ENCODE measurements around the gene CAMK2B. TPM values are rescaled to one million over a fixed set of nuclear protein-coding genes. Genes with fewer than 3 reads are reported as not detected.

The CAMK2B gene
- total RNA-seq, 1 experiment from 2014 or later: 0.34 TPM

DNA sequence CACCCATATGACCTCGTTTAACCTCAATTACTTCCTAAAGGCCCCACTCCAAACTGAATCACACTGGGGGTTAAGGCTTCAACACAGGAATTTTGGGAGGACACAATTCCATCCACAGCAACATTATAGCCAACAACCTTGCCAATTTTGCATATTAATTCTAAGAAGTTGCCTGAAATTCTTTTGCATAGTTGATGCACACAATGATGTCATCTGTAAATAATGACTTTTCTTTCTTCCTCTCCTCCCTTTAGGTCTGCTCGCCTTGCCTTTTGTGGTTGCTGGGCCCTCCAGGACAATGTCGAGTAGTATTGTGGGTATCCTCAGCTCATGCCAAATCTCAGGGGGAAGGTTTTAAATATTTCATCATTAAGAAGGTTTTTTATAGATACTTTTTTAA lies 16.0 kb upstream of the CAMK2B start:
- ChIA-PET POLR2A (no interaction called here), CTCF (no interaction called here), RAD21 (ENCODE audit: low non-redundant PET in 1 of 2, low total read pairs in 2 of 2, uncharacterized antibody in 2 of 2, unreplicated experiment in 2 of 2) (no interaction called here)
- Histone ChIP-seq H3K4me2 (ENCODE audit: low read length) (no peak overlapping the region), H3K36me3 (ENCODE audit: control insufficient read depth in 1 of 2, insufficient read depth in 2 of 2, low read length in 2 of 2) (no peaks in the 10 kb centered on the region), H2AFZ (ENCODE audit: low read depth, low read length, poor library complexity, severe bottlenecking) (no peak overlapping the region), H3K9ac (ENCODE audit: low read length) (no peak overlapping the region), H3K9me2 (ENCODE audit: insufficient read depth) (no peaks in the 10 kb centered on the region), H3K79me2 (ENCODE audit: insufficient read depth, low read length) (no peaks in the 10 kb centered on the region), H3K4me1 (ENCODE audit: control insufficient read depth in 1 of 2, insufficient read depth in 2 of 2, low read length in 2 of 2) (no peaks in the 10 kb centered on the region), H3K9me3 (ENCODE audit: control insufficient read depth in 1 of 2, insufficient read depth in 1 of 2, low read depth in 1 of 2, low read length in 2 of 2) (no peaks in the 10 kb centered on the region; a peak in 1 of 4 replicates), H3K27me3 (ENCODE audit: insufficient read depth, low read length) (0 out of 2 replicates have a peak, but pooled peaks cover 7% of the 10 kb centered on the region), H3K27ac (ENCODE audit: low read depth, low read length) (no peak overlapping the region), H4K20me1 (ENCODE audit: insufficient read depth) (no peaks in the 10 kb centered on the region), H3K4me3 (replicated peaks in 1 of 2; ENCODE audit: low read depth in 1 of 2, low read length in 2 of 2) (no peak overlapping the region)
- no peak for TF ChIP-seq SP1 (IDR thresholded peaks at IDR 0.05; ENCODE audit: low read depth)
- no peak for TF ChIP-seq JUND (IDR thresholded peaks at IDR 0.05)
- TF ChIP-seq POLR2AphosphoS5 (IDR thresholded peaks at IDR 0.05; ENCODE audit: low read depth, low read length): no peak
- TF ChIP-seq EZH2phosphoT487 (IDR thresholded peaks at IDR 0.05; ENCODE audit: borderline replicate concordance): no peak
- no peak for TF ChIP-seq ELF1 (IDR thresholded peaks at IDR 0.05; ENCODE audit: borderline replicate concordance, low read depth)
- no peak for TF ChIP-seq SIN3A (IDR thresholded peaks at IDR 0.05; ENCODE audit: low read depth)
- TF ChIP-seq POLR2A (IDR thresholded peaks at IDR 0.05; ENCODE audit: borderline replicate concordance, extremely low read depth, insufficient read depth, insufficient read length): no peak
- TF ChIP-seq YY1 (IDR thresholded peaks at IDR 0.05; ENCODE audit: extremely low read depth, insufficient replicate concordance, low read depth, low read length): no peak
- TF ChIP-seq, protein P1, sequence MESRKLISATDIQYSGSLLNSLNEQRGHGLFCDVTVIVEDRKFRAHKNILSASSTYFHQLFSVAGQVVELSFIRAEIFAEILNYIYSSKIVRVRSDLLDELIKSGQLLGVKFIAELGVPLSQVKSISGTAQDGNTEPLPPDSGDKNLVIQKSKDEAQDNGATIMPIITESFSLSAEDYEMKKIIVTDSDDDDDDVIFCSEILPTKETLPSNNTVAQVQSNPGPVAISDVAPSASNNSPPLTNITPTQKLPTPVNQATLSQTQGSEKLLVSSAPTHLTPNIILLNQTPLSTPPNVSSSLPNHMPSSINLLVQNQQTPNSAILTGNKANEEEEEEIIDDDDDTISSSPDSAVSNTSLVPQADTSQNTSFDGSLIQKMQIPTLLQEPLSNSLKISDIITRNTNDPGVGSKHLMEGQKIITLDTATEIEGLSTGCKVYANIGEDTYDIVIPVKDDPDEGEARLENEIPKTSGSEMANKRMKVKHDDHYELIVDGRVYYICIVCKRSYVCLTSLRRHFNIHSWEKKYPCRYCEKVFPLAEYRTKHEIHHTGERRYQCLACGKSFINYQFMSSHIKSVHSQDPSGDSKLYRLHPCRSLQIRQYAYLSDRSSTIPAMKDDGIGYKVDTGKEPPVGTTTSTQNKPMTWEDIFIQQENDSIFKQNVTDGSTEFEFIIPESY (IDR thresholded peaks at IDR 0.05; ENCODE audit: extremely low read depth, insufficient replicate concordance, low read length): no peak
- TF ChIP-seq, protein P2, sequence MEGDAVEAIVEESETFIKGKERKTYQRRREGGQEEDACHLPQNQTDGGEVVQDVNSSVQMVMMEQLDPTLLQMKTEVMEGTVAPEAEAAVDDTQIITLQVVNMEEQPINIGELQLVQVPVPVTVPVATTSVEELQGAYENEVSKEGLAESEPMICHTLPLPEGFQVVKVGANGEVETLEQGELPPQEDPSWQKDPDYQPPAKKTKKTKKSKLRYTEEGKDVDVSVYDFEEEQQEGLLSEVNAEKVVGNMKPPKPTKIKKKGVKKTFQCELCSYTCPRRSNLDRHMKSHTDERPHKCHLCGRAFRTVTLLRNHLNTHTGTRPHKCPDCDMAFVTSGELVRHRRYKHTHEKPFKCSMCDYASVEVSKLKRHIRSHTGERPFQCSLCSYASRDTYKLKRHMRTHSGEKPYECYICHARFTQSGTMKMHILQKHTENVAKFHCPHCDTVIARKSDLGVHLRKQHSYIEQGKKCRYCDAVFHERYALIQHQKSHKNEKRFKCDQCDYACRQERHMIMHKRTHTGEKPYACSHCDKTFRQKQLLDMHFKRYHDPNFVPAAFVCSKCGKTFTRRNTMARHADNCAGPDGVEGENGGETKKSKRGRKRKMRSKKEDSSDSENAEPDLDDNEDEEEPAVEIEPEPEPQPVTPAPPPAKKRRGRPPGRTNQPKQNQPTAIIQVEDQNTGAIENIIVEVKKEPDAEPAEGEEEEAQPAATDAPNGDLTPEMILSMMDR (IDR thresholded peaks at IDR 0.05 in 2 of 3, conservative IDR thresholded peaks at IDR 0.05 in 1 of 3; ENCODE audit: borderline replicate concordance in 1 of 3, insufficient read depth in 1 of 3, low read depth in 2 of 3, low read length in 2 of 3): no peak
- TF ChIP-seq CEBPB (IDR thresholded peaks at IDR 0.05; ENCODE audit: low read depth): no peak
- TF ChIP-seq, protein P3, sequence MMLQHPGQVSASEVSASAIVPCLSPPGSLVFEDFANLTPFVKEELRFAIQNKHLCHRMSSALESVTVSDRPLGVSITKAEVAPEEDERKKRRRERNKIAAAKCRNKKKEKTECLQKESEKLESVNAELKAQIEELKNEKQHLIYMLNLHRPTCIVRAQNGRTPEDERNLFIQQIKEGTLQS (IDR thresholded peaks at IDR 0.05): no peak
- no peak for TF ChIP-seq ZFX (IDR thresholded peaks at IDR 0.05)
- intact Hi-C loops (cut with micrococcal nuclease): no loop called here
- ATAC-seq (no peak), DNase-seq (ENCODE audit: low read depth, low spot score) (no peak)
- BruUV-seq (replicated peaks): no TSS peak
